ENCODE measurements around the gene EXOC6B. TPM values are rescaled to one million over a fixed set of nuclear protein-coding genes. Genes with fewer than 3 reads are reported as not detected.

EXOC6B gene
- total RNA-seq, 1 donor from 2014 or later, result 13.8 TPM

GRCh38 chr2:72830273-72830672 is 4.4 kb upstream of the EXOC6B start:
- no peak overlapping the region for H3K27ac Mint-ChIP-seq
- no peak overlapping the region for H3K4me3 Mint-ChIP-seq
- ATAC-seq (ENCODE audit: low read depth) (no peak), DNase-seq (no peak)
- H3K36me3 Mint-ChIP-seq (ENCODE audit: low read depth), result peaks cover 3% of the 10 kb centered on the region
- intact Hi-C loops (cut with micrococcal nuclease), result no loop called here
- no peaks in the 10 kb centered on the region for H3K9me3 Mint-ChIP-seq
- peaks cover 5% of the 10 kb centered on the region for H3K4me1 Mint-ChIP-seq
- ChIA-PET CTCF (no interaction called here), POLR2A (no interaction called here)
- peaks cover 16% of the 10 kb centered on the region for H3K27me3 Mint-ChIP-seq
- TF ChIP-seq CTCF (IDR thresholded peaks at IDR 0.05), result no peak

- intact Hi-C loops (cut with micrococcal nuclease), result loop anchor here (5.0 to 10.0 kb wide), 3 partner anchors 403 to 1497 kb away; partner anchors contain the start of genes ALMS1, CCT7, PRADC1 and ZNF638
- Mint-ChIP-seq H3K36me3 (ENCODE audit: low read depth) (peaks cover 3% of the 10 kb centered on the region), H3K4me1 (peaks cover 17% of the 10 kb centered on the region), H3K27ac (no peak overlapping the region), H3K9me3 (no peaks in the 10 kb centered on the region), H3K27me3 (peaks cover 15% of the 10 kb centered on the region), H3K4me3 (no peak overlapping the region)
- CTCF ChIA-PET, result no interaction called here
- ATAC-seq (ENCODE audit: low read depth) (no peak), DNase-seq (no peak)
- no peak for TF ChIP-seq CTCF (IDR thresholded peaks at IDR 0.05)
- POLR2A ChIA-PET, result interaction anchor here (0.5 kb wide), 1 partner anchor 1291 kb away, joined by 3 read pairs; no protein-coding TSS in a partner anchor
Measured at GRCh38 chr2:72828840-72829507, 3.1 kb upstream of the EXOC6B start.

- POLR2A ChIA-PET, result no interaction called here
- no peak for ATAC-seq (ENCODE audit: low read depth)
- CTCF ChIA-PET, result no interaction called here
- intact Hi-C loops (cut with micrococcal nuclease), result loop anchor here (5.0 to 10.0 kb wide), 3 partner anchors 404 to 1496 kb away; partner anchors contain the start of genes ALMS1, CCT7, PRADC1 and ZNF638
- peaks cover 12% of the 10 kb centered on the region for H3K27me3 Mint-ChIP-seq
- no peak overlapping the region for H3K4me3 Mint-ChIP-seq
- peaks cover 3% of the 10 kb centered on the region for H3K36me3 Mint-ChIP-seq (ENCODE audit: low read depth)
- no peak for TF ChIP-seq CTCF (IDR thresholded peaks at IDR 0.05)
- H3K27ac Mint-ChIP-seq, result no peak overlapping the region
- peaks cover 18% of the 10 kb centered on the region for H3K4me1 Mint-ChIP-seq
- no peak for DNase-seq
- no peaks in the 10 kb centered on the region for H3K9me3 Mint-ChIP-seq
Measured at GRCh38 chr2:72827966-72828646, 2.3 kb upstream of the EXOC6B start.

- Mint-ChIP-seq H3K27me3 (peaks cover 12% of the 10 kb centered on the region), H3K4me3 (no peak overlapping the region), H3K36me3 (ENCODE audit: low read depth) (peaks cover 3% of the 10 kb centered on the region), H3K9me3 (no peaks in the 10 kb centered on the region), H3K27ac (no peak overlapping the region), H3K4me1 (peaks cover 22% of the 10 kb centered on the region)
- ChIA-PET CTCF (interaction anchor here (0.7 kb wide), 1 partner anchor 195 kb away, joined by 3 read pairs; no protein-coding TSS in a partner anchor), POLR2A (no interaction called here)
- intact Hi-C loops (cut with micrococcal nuclease), result loop anchor here (5.0 to 10.0 kb wide), 3 partner anchors 405 to 1495 kb away; partner anchors contain the start of genes ALMS1, CCT7, PRADC1 and ZNF638
- no peak for ATAC-seq (ENCODE audit: low read depth)
- DNase-seq, result no peak
- no peak for TF ChIP-seq CTCF (IDR thresholded peaks at IDR 0.05)
Measured at GRCh38 chr2:72827487-72827886, 1.7 kb upstream of the EXOC6B start.

- no peak for DNase-seq
- no peak for TF ChIP-seq CTCF (IDR thresholded peaks at IDR 0.05)
- Mint-ChIP-seq H3K36me3 (ENCODE audit: low read depth) (peaks cover 3% of the 10 kb centered on the region), H3K4me3 (peak overlapping the region; percentile 97), H3K27ac (peak overlapping the region; percentile 63), H3K27me3 (peaks cover 12% of the 10 kb centered on the region), H3K4me1 (peaks cover 24% of the 10 kb centered on the region), H3K9me3 (no peaks in the 10 kb centered on the region)
- ChIA-PET CTCF (no interaction called here), POLR2A (no interaction called here)
- no peak for ATAC-seq (ENCODE audit: low read depth)
- intact Hi-C loops (cut with micrococcal nuclease), result loop anchor here (5.0 to 10.0 kb wide), 3 partner anchors 406 to 1494 kb away; partner anchors contain the start of genes ALMS1, CCT7, PRADC1 and ZNF638
Measured at GRCh38 chr2:72826156-72826477, 284 bp upstream of the EXOC6B start.

Data from activated B cell treated with CpG ODN at 0.5 μM for 24 hours (primary cell).